HuH-7.5 (cell line): ENCODE measurements around the gene CCDC112.
"Not testable (repeated sequence)": the region's sequence is repeated elsewhere in the genome, so short reads cannot be mapped to it uniquely, and the experiment has no call there.

Experiments used
- DNase-seq: peaks from one replicate; pipeline ENCODE4 v3.0.0; 2011; ENCODE audit warnings: low spot score

The CCDC112 gene

DNA sequence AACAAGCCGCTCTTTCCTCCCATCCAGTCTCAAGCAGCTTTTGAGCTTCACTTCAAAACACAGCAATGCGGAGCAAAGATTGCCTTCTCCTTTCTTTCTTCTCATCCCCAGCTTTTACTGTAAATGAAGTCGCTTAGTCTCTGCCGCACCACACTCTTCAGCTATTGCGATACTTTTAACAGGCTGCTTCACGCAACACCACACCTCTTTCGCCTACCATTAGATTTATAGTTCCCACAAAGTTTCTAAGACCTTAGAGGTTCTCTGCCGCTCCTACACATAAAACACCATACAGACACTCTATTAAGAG, 34.5 kb downstream of the CCDC112 start:
- no peak for DNase-seq

DNA sequence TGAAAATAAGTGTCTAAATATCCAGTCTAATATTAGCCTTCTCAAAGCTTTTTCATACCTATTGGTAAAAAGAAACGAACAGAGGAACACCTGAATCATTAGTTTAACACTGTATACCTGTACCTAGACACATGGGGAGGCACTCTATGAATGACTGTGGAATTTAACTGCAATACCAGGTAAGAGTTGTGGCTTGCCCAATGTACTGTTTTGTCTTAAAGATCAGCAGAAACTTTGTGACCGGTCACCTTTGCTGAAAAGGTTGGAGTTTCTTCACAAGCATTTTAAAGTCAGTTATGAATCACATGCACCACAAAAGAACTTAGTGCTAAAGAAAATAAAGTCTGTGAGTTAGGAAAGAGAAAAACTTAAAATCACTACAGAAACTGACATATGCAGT, 36.2 kb downstream of the CCDC112 start:
- DNase-seq: no peak

DNA sequence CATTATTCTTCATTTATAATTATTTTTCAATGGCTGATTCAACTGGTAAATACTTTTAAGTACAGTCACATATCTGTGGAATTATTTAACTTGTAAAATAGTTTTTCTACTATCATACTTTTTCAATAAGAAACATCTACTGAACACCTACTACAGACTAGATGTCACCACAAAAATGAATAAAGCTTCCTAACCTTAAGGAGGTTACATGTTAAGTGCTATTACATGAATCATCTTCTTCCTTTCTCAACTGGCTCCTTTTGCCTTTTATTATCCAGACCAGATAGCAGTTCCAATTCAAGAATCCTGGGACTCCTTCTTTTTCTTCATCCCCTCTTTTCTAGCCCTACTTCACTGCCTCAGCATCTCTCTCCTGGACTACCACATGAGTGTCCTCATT, 38.5 kb downstream of the CCDC112 start:
- no peak for DNase-seq

DNA sequence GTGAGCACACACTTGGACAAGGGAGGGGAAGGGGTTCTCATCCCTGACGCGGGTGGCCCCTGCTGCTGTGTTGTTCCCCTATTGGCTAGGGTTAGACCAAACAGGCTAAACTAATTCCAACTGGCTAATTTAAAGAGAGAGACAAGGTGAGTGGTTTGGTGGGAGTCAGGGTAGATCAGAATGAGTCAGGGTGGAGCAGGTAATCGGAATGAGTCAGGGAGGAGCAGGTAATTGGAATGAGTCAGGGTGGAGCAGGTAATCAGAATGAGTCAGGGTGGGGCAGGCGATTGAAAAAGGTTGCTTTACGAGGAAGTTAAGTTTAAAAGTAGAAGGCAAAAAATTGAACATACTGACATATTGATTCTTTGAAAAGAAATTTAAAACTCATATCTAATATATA, 47.1 kb downstream of the CCDC112 start:
- not testable (repeated sequence) for DNase-seq

DNA sequence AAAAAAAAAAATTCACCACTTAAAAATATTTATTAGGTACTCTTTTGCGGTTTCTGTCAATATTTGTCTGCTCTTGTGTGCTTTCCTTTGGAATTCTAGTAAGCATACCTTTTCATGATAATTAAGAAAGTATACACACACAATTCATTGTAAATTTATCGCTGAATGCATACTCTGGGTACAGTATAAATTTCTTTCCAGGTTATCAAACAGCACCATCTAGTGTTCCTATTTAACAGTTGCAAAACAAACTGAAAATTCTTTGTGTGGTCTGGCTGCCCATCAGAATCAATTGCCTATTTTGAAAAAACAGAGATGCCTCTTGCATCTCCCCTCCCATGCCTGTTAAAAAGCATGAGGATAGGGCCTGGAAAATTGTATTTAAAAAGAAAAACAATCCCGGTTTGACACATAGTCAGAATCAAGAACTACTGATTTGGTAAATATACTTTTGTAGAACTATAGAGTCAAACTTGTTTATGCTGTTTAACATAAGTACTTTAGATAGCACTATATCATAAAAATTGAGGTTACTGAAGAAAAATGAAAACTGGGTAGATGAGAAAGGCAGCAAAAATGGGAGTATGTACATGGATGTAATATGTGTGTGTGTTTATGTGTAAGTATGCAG, 50.0 kb downstream of the CCDC112 start:
- no peak for DNase-seq

DNA sequence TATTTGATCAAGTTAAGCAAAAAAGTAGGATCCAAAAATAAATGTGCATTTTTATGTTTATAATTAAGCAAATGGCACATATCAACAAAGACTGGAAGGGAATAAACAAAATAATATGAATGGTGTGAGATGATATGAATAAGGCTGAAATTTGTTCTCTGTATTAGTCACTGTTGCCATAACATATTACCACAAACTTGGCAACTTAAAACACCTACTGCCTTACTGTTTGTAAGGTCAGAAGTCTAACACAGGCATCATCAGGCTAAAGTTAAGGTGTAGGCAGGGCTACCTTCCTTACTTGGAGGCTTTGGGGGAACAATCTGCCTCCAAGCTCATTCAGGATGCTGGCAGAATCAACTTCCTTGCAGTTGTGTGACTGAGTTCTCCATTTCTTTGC, 53.0 kb downstream of the CCDC112 start:
- DNase-seq: no peak

DNA sequence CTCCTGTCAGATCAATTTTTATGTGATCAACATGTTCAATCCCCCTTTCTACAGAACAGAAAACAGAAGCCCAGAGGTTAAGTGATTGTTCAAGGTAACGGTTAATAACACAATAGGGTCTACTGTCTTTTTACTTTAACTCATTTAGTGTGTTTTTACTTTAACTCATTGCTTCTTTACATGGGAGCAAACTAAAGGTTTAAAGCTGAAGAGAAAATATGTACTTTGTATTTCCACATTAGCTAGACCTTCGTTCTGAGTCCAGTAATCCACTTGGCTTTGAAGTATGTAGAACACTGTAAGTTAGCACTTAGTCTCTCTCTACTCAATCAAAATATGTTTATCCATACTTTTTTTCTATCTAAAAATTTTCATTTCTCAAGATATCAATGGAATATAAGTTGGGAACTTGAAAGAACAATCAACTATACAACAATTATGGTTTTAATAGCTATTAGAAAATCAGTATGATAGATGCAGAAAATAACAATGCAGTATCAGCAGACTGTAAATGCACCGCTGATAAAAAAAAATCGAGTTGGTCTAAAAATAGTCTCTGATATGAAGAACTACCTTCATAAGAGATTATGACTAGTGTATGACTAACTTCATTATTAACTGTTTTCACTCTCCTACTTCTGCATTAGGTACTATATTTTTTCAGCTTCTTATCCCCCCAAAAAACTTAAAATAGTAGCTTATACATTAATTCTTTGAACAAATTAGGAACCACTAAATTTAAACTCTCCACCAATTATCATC, 54.4 kb downstream of the CCDC112 start:
- DNase-seq: no peak

DNA sequence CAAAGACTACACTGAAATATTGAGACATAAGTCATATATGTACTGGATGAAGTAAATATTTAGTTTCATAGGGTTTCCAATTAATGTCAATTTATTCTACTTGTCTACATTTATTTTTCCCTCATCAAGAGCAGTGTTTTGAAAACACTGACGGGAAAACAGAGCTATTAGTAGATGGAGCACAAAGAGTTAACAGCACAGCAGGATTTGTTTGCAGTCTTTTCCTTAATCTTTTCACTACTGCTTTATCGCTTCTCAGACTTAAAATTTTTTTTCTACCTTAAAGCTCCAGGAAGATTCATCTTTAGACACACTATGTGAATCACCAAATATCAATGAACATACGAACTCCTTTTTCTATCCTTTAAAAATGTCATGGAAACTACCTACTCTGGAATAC, 59.4 kb downstream of the CCDC112 start:
- no peak for DNase-seq

DNA sequence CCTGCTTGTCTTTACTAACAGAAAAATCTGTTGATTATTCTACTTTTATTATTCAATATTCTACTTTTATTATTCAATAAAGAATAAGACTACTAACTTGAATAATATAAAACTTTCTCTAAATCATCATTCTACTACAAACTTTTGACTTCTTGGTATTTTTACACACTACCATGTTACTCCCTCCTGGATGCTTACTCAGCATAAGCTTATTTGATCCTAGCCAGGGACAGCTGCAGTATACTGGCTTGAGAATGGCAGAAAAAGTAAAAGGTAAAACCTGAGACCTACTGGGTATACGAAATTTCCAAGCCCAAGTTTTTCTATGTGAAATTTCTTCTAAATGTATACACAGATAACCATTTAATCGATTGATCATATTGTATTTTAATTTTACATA, 59.9 kb downstream of the CCDC112 start:
- no peak for DNase-seq

DNA sequence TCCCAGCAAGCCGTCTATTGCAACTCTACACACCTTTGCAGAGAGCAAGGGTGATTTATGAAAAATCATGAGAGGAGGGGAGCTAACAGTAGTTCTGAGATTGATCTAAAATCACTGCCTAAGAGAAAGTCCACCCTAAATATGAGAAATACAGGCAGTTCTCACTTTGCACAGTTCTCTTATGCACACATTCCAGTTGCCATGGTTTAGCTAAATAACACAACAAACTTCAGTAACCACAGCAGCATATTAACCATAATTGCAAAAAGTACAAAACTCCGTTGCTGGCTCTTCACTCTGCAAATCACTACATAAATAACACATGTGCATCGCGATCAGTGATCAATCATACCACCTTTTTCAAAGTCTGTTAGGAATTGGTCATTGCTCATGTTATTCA, 64.9 kb downstream of the CCDC112 start:
- DNase-seq: no peak

DNA sequence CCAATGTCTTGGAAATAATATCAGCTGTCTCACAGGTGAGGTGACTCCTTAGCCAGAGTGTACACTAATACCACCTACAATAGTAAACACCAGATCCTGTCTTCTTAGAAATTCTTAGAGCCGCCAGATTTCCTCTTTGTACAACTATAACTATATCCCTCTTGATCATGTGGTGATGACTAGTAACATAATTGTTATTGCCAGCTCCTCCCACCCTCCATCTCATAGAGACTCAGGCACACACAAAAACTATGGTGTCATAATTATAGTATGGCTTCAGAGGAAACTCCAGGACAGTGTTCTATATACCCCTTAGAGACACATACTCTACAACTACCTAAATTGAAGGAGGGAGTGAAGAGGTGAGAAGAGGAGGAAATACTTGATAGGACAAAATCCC, 66.8 kb downstream of the CCDC112 start:
- no peak for DNase-seq

DNA sequence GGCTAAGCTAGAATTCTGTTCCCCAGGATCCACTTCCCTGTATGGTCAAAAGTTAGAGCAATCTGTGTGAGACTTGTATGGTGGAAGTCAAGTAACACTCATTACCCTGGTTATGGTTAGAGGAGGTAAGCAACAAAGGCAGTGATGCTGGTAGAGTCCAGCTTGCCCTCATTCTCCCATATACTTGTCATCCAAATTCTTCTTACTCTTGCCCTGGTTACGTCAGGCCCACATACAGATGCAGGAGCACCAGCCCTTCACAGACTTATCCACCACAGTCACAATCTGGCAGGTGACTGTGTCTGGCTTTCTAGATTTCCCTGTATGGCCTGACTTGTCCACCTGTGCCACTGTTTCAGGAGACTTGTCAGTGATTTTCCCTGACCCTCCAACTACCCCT, 69.2 kb downstream of the CCDC112 start:
- DNase-seq: no peak
